B cell (primary cell): ENCODE results near the gene KLK2. TPM values are rescaled to one million over a fixed set of nuclear protein-coding genes. Genes with fewer than 3 reads are reported as not detected.

ENCODE experiments used
- ATAC-seq: fragments of 200-7000 bp; cut with Tn5 transposase; one replicate; pipeline ENCODE4 v1.10.0; 2021; ENCODE audit warnings: low read depth, mild to moderate bottlenecking, moderate number of reproducible peaks, moderate library complexity
- CTCF ChIA-PET: fragments of 350-600 bp; sonication (Branson Sonifier 250); formaldehyde crosslinking; loops from one replicate; lab custom pipeline; 2021; ENCODE audit warnings: antibody characterized with exemption, inconsistent platforms; lab: Charles Lee
- POLR2A ChIA-PET: fragments of 350-600 bp; sonication (Branson Sonifier 250); formaldehyde crosslinking; loops from one replicate; lab custom pipeline; 2021; ENCODE audit warnings: antibody characterized with exemption; lab: Charles Lee
- DNase-seq: peaks from one replicate; pipeline ENCODE4 v3.0.0; 2013
- H2AFZ ChIP-seq: 2 replicates; pipeline ENCODE4 v1.6.1; 2012; ENCODE audit warnings: mild to moderate bottlenecking, low read depth, low read length; ENCODE audit not compliant: insufficient read depth, poor library complexity, severe bottlenecking
- H3K27ac ChIP-seq, 2 donors: 1 replicate in 1 of 2; 2 replicates in 1 of 2; pipeline ENCODE4 v1.5.1; 2012 to 2013; ENCODE audit warnings: low read length in 2 of 2, mild to moderate bottlenecking in 2 of 2, moderate library complexity in 1 of 2
- H3K27me3 ChIP-seq, 4 experiments: fragments of 200-600 bp in 1 of 4; sonication (generic) in 1 of 4; replicated peaks in 1 of 4; 1 replicate in 2 of 4; 2 replicates in 2 of 4; pipeline versions ENCODE4 v1.6.1 to v1.7.0; 2013 to 2016; ENCODE audit warnings: low read length in 3 of 4, mild to moderate bottlenecking in 2 of 4, mixed read lengths in 1 of 4, moderate library complexity in 1 of 4; ENCODE audit not compliant: insufficient read depth in 4 of 4, control insufficient read depth in 3 of 4; ENCODE audit errors: control extremely low read depth in 1 of 4
- H3K36me3 ChIP-seq, 2 experiments: replicated peaks in 1 of 2; 1 replicate in 1 of 2; 2 replicates in 1 of 2; pipeline versions ENCODE4 v1.6.1 to v1.7.1; 2013; ENCODE audit warnings: low read length in 1 of 2; ENCODE audit not compliant: insufficient read depth in 2 of 2, control insufficient read depth in 1 of 2; ENCODE audit errors: control extremely low read depth in 1 of 2, extremely low read depth in 1 of 2
- H3K4me1 ChIP-seq, 2 donors: fragments of 200-600 bp in 1 of 2; sonication (generic) in 1 of 2; 1 replicate in 1 of 2; 2 replicates in 1 of 2; pipeline versions ENCODE4 v1.5.1 to v1.6.1; 2013 to 2017; ENCODE audit warnings: low read length in 2 of 2; ENCODE audit not compliant: control insufficient read depth in 2 of 2, insufficient read depth in 2 of 2
- H3K4me2 ChIP-seq: replicated peaks from 2 replicates; pipeline ENCODE3; 2012; ENCODE audit warnings: mild to moderate bottlenecking, low read depth, low read length; ENCODE audit not compliant: poor library complexity, severe bottlenecking
- H3K4me3 ChIP-seq, 5 experiments: fragments of 200-600 bp in 1 of 5; sonication (generic) in 1 of 5; 1 replicate in 3 of 5; 2 replicates in 2 of 5; pipeline versions ENCODE4 v1.5.1 to v1.7.0; 2011 to 2016; ENCODE audit warnings: low read length in 4 of 5, mild to moderate bottlenecking in 4 of 5, low read depth in 2 of 5, control low read depth in 1 of 5, moderate library complexity in 1 of 5; ENCODE audit not compliant: insufficient read depth in 1 of 5; ENCODE audit errors: control extremely low read depth in 1 of 5, extremely low read depth in 1 of 5
- H3K79me2 ChIP-seq: fragments of 200-600 bp; sonication (generic); one replicate; pipeline ENCODE4 v1.6.0; 2016; ENCODE audit warnings: low read length; ENCODE audit not compliant: control insufficient read depth, insufficient read depth
- H3K9ac ChIP-seq: fragments of 200-600 bp; sonication (generic); 2 replicates; pipeline ENCODE4 v1.6.1; 2017; ENCODE audit warnings: mild to moderate bottlenecking, low read length, moderate library complexity
- H3K9me3 ChIP-seq, 3 donors: one replicate each; pipeline versions ENCODE4 v1.6.1 to v1.7.1; 2013; ENCODE audit warnings: low read length in 2 of 3; ENCODE audit not compliant: control insufficient read depth in 2 of 3, insufficient read depth in 1 of 3; ENCODE audit errors: control extremely low read depth in 1 of 3
- H4K20me1 ChIP-seq: 2 replicates; pipeline ENCODE4 v1.6.0; 2012; ENCODE audit warnings: mild to moderate bottlenecking, low read length; ENCODE audit not compliant: insufficient read depth, control insufficient read depth, poor library complexity, severe bottlenecking
- H3K27ac Mint-ChIP-seq: one replicate; pipeline ENCODE4 v1.8.0; 2021; ENCODE audit warnings: mixed read lengths
- H3K27me3 Mint-ChIP-seq: one replicate; pipeline ENCODE4 v1.8.0; 2021; ENCODE audit warnings: mixed read lengths
- H3K4me1 Mint-ChIP-seq: one replicate; pipeline ENCODE4 v1.8.0; 2021; ENCODE audit warnings: mixed read lengths
- H3K4me3 Mint-ChIP-seq: one replicate; pipeline ENCODE4 v1.8.0; 2021; ENCODE audit warnings: mixed read lengths
- H3K9me3 Mint-ChIP-seq: one replicate; pipeline ENCODE4 v1.8.0; 2022; ENCODE audit warnings: mixed read lengths; ENCODE audit not compliant: insufficient read depth
- CTCF ChIP-seq: fragments of 200-600 bp; IDR thresholded peaks from one replicate; pipeline ENCODE4 v1.8.0; 2022; ENCODE audit warnings: antibody characterized with exemption, mild to moderate bottlenecking
- EZH2 ChIP-seq: IDR thresholded peaks from 2 replicates; pipeline ENCODE4 v1.6.1; 2012; ENCODE audit warnings: borderline replicate concordance, low read depth, mild to moderate bottlenecking, moderate library complexity, low read length; ENCODE audit not compliant: insufficient read depth, poor library complexity, severe bottlenecking
- WGBS: methylation state at CpG from one replicate; pipeline ENCODE4 v1.1.5; 2013; ENCODE audit warnings: missing lambda C conversion rate; ENCODE audit not compliant: insufficient coverage; 5-methylcytosine and 5-hydroxymethylcytosine counted together
- intact Hi-C: fragments of 100-400 bp; cut with micrococcal nuclease; formaldehyde crosslinking; loops from one replicate; pipeline ENCODE4 v1.10.0; 2022
- polyA plus RNA-seq: library from polyadenylated mRNA; depleted of rRNA; stranded (reverse); fragments of >200 nt; gene quantifications from 2 replicates; pipeline ENCODE4 v1.2.3, GENCODE V29; 2012
- total RNA-seq, 2 donors: library from RNA; stranded (reverse); fragments of 120-200 nt in 1 of 2; gene quantifications; 1 replicate in 1 of 2; 2 replicates in 1 of 2; pipeline versions ENCODE4 v1.2.3 to v1.2.4, GENCODE V29; 2013 to 2022

KLK2 gene
- total and polyA plus RNA-seq, 2 donors (not counting 1 experiment from before 2014, with no cell fraction given), result 0.60 to 1.7 TPM

- no peak overlapping the region for H3K27ac Mint-ChIP-seq
- CTCF ChIA-PET, result interaction anchor here (1.4 kb wide), 1 partner anchor 89 kb away, joined by 3 read pairs; no protein-coding TSS in a partner anchor
- no peak for ATAC-seq
These were observed 40.6 kb upstream of the KLK2 start for GRCh38 chr19:50832666-50833065.

More at GRCh38 chr19:50832666-50833065, 40.6 kb upstream of the KLK2 start:
- POLR2A ChIA-PET, result no interaction called here
- Histone ChIP-seq H3K4me3 (no peak overlapping the region), H4K20me1 (no peaks in the 10 kb centered on the region), H3K9ac (no peak overlapping the region), H2AFZ (no peak overlapping the region), H3K4me1 (peaks cover 11 to 14% of the 10 kb centered on the region in 2 donors), H3K36me3 (no peaks in the 10 kb centered on the region), H3K79me2 (no peaks in the 10 kb centered on the region), H3K4me2 (no peak overlapping the region), H3K27ac (no peak overlapping the region), H3K9me3 (peaks cover 0 to 5% (median 0%) of the 10 kb centered on the region in 3 donors), H3K27me3 (peaks cover 0 to 48% (median 2%) of the 10 kb centered on the region in 4 experiments)
- TF ChIP-seq EZH2 (no peak), CTCF (no peak)
- 88% methylated on average over 8 of the region's 8 CpGs for WGBS
- no peak overlapping the region for H3K4me3 Mint-ChIP-seq
- intact Hi-C loops, result no loop called here
- H3K27me3 Mint-ChIP-seq, result peaks cover 48% of the 10 kb centered on the region
- H3K4me1 Mint-ChIP-seq, result peaks cover 23% of the 10 kb centered on the region
- DNase-seq, result no peak
- no peaks in the 10 kb centered on the region for H3K9me3 Mint-ChIP-seq
